Fibroblast of lung (primary cell): Measurements from ENCODE around the gene KCNQ2. TPM values are rescaled to one million over a fixed set of nuclear protein-coding genes. Genes with fewer than 3 reads are reported as not detected.

Source experiments
- DNase-seq, 2 donors: peaks; one replicate each; pipeline versions ENCODE4 v3.0.0 to v3.0.0-alpha.2; 2010; ENCODE audit warnings: low read depth in 2 of 2
- H2AFZ ChIP-seq: 2 replicates; pipeline ENCODE4 v1.5.1; 2012; ENCODE audit warnings: low read length, control low read depth, inconsistent platforms
- H3K27ac ChIP-seq: 2 replicates; pipeline ENCODE4 v1.5.1; 2011; ENCODE audit warnings: low read length, control low read depth; ENCODE audit not compliant: insufficient read depth
- H3K27me3 ChIP-seq: 2 replicates; pipeline ENCODE4 v1.5.1; 2011; ENCODE audit warnings: mild to moderate bottlenecking, low read length; ENCODE audit not compliant: control insufficient read depth, insufficient read depth
- H3K36me3 ChIP-seq: 2 replicates; pipeline ENCODE4 v1.5.1; 2011; ENCODE audit warnings: low read length; ENCODE audit not compliant: control insufficient read depth, insufficient read depth
- H3K4me1 ChIP-seq: 2 replicates; pipeline ENCODE4 v1.5.1; 2011; ENCODE audit warnings: low read length; ENCODE audit not compliant: control insufficient read depth, insufficient read depth; ENCODE audit errors: extremely low read depth
- H3K4me2 ChIP-seq: 2 replicates; pipeline ENCODE4 v1.5.1; 2011; ENCODE audit warnings: low read length, control low read depth; ENCODE audit not compliant: insufficient read depth; ENCODE audit errors: extremely low read depth
- H3K4me3 ChIP-seq, 4 experiments: fragments of 200-600 bp in 1 of 4; sonication (generic) in 1 of 4; replicated peaks in 1 of 4; 2 replicates each; pipeline ENCODE4 v1.5.1; 2011 to 2016; ENCODE audit warnings: low read length in 4 of 4, low read depth in 3 of 4, mild to moderate bottlenecking in 3 of 4, control low read depth in 2 of 4, inconsistent platforms in 1 of 4, mixed read lengths in 1 of 4; ENCODE audit not compliant: insufficient read depth in 1 of 4; ENCODE audit errors: control extremely low read depth in 1 of 4
- H3K79me2 ChIP-seq: 2 replicates; pipeline ENCODE4 v1.5.1; 2012; ENCODE audit warnings: mild to moderate bottlenecking, low read length, inconsistent platforms; ENCODE audit not compliant: control insufficient read depth, insufficient read depth
- H3K9ac ChIP-seq: 2 replicates; pipeline ENCODE4 v1.5.1; 2011; ENCODE audit warnings: mild to moderate bottlenecking, low read length, control low read depth; ENCODE audit not compliant: insufficient read depth
- H3K9me3 ChIP-seq: 2 replicates; pipeline ENCODE4 v1.5.1; 2012; ENCODE audit warnings: low read depth, low read length; ENCODE audit not compliant: control insufficient read depth, insufficient read depth
- H4K20me1 ChIP-seq: 2 replicates; pipeline ENCODE4 v1.5.1; 2011; ENCODE audit warnings: low read length; ENCODE audit not compliant: control insufficient read depth, insufficient read depth; ENCODE audit errors: extremely low read depth
- EZH2 ChIP-seq: IDR thresholded peaks from 2 replicates; pipeline ENCODE4 v1.5.1; 2012; ENCODE audit warnings: low read length, control low read depth, mild to moderate bottlenecking; ENCODE audit errors: missing control alignments
- polyA plus RNA-seq, 2 donors: library from polyadenylated mRNA; depleted of rRNA in 1 of 2; stranded (reverse) in 1 of 2; unstranded in 1 of 2; fragments of >200 nt; gene quantifications; 2 replicates each; pipeline ENCODE4 v1.2.1, GENCODE V29; 2011 to 2012; ENCODE audit warnings: missing spikeins in 1 of 2
- total RNA-seq: library from RNA; depleted of rRNA; stranded (reverse); fragments of >200 nt; gene quantifications from 2 replicates; pipeline ENCODE4 v1.2.1, GENCODE V29; 2014
- TF ChIP-seq, protein P1 (sequence below), 2 donors: IDR thresholded peaks in 1 of 2; conservative IDR thresholded peaks in 1 of 2; 1 replicate in 1 of 2; 2 replicates in 1 of 2; pipeline ENCODE4 v1.5.1; 2011 to 2012; ENCODE audit warnings: low read length in 2 of 2, control low read depth in 1 of 2, inconsistent platforms in 1 of 2, low read depth in 1 of 2, mild to moderate bottlenecking in 1 of 2

KCNQ2 gene
- total and polyA plus RNA-seq, 2 donors (not counting 1 experiment from before 2014, with no cell fraction given), result not detected

DNA sequence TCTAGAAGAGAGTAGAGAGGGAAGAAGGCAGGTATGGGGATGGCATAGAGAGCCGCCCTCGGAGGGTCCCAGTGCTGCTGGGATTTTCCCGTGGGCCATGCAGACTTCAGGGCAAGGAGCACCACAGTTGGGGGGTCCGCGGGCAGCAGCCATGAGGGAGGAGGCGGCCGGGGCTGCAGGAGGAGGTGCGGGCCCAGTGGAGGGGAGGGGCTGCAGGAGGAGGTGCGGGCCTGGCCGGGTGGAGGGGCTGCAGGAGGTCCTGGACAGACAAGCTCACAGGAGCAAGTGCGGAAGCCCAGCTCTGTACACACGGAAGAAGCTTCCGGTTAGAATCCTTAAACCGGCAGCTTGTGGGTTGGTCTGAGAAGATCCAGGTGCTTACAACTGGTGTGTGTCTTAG, 76.7 kb downstream of the KCNQ2 start:
- Histone ChIP-seq H2AFZ (no peak overlapping the region), H3K4me1 (no peaks in the 10 kb centered on the region), H4K20me1 (no peaks in the 10 kb centered on the region), H3K27me3 (no peaks in the 10 kb centered on the region), H3K79me2 (no peaks in the 10 kb centered on the region), H3K9ac (no peak overlapping the region), H3K4me2 (no peak overlapping the region), H3K27ac (no peak overlapping the region), H3K9me3 (no peaks in the 10 kb centered on the region), H3K36me3 (no peaks in the 10 kb centered on the region), H3K4me3 (no peak overlapping the region)
- no peak for DNase-seq
- TF ChIP-seq EZH2, result no peak
- TF ChIP-seq, protein P1, sequence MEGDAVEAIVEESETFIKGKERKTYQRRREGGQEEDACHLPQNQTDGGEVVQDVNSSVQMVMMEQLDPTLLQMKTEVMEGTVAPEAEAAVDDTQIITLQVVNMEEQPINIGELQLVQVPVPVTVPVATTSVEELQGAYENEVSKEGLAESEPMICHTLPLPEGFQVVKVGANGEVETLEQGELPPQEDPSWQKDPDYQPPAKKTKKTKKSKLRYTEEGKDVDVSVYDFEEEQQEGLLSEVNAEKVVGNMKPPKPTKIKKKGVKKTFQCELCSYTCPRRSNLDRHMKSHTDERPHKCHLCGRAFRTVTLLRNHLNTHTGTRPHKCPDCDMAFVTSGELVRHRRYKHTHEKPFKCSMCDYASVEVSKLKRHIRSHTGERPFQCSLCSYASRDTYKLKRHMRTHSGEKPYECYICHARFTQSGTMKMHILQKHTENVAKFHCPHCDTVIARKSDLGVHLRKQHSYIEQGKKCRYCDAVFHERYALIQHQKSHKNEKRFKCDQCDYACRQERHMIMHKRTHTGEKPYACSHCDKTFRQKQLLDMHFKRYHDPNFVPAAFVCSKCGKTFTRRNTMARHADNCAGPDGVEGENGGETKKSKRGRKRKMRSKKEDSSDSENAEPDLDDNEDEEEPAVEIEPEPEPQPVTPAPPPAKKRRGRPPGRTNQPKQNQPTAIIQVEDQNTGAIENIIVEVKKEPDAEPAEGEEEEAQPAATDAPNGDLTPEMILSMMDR (conservative IDR thresholded peaks at IDR 0.05 in 1 of 2, IDR thresholded peaks at IDR 0.05 in 1 of 2; ENCODE audit: low read depth in 1 of 2, low read length in 2 of 2), result no peak

DNA sequence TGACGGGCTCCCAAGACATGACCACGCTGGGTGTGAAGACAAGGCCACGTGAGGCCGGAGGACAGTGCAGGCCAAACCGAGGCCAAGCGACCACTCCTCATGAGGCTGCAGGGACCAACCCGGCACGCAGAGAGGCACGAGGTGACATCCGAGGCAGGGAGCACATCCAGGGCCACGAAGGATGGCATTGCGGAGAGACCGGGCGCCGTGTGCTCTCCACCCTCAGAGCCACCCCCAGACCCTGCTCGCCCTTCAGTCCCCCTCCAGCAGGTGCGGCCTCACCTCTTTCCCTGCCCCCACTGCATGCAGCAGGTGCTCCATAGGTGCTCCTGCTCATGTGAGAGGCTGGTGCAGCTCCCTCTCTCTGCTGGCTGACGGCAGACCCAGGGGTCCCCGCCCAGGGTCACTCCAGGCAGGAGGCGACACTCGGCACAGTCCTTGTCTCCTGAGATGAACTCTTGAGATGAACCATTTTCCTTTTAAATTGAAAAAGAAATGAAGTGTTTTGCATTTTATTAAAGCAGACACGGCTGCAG, 77.5 kb downstream of the KCNQ2 start:
- TF ChIP-seq, protein P1 (conservative IDR thresholded peaks at IDR 0.05 in 1 of 2, IDR thresholded peaks at IDR 0.05 in 1 of 2; ENCODE audit: low read depth in 1 of 2, low read length in 2 of 2), result no peak
- TF ChIP-seq EZH2, result no peak
- H3K4me2 ChIP-seq, result no peak overlapping the region
- no peaks in the 10 kb centered on the region for H3K36me3 ChIP-seq
- H3K27me3 ChIP-seq, result no peaks in the 10 kb centered on the region
- H3K4me3 ChIP-seq, result no peak overlapping the region
- H3K79me2 ChIP-seq, result no peaks in the 10 kb centered on the region
- no peaks in the 10 kb centered on the region for H3K9me3 ChIP-seq
- H2AFZ ChIP-seq, result no peak overlapping the region
- H3K27ac ChIP-seq, result no peak overlapping the region
- H3K9ac ChIP-seq, result no peak overlapping the region
- DNase-seq, result no peak
- H4K20me1 ChIP-seq, result no peaks in the 10 kb centered on the region
- H3K4me1 ChIP-seq, result no peaks in the 10 kb centered on the region

DNA sequence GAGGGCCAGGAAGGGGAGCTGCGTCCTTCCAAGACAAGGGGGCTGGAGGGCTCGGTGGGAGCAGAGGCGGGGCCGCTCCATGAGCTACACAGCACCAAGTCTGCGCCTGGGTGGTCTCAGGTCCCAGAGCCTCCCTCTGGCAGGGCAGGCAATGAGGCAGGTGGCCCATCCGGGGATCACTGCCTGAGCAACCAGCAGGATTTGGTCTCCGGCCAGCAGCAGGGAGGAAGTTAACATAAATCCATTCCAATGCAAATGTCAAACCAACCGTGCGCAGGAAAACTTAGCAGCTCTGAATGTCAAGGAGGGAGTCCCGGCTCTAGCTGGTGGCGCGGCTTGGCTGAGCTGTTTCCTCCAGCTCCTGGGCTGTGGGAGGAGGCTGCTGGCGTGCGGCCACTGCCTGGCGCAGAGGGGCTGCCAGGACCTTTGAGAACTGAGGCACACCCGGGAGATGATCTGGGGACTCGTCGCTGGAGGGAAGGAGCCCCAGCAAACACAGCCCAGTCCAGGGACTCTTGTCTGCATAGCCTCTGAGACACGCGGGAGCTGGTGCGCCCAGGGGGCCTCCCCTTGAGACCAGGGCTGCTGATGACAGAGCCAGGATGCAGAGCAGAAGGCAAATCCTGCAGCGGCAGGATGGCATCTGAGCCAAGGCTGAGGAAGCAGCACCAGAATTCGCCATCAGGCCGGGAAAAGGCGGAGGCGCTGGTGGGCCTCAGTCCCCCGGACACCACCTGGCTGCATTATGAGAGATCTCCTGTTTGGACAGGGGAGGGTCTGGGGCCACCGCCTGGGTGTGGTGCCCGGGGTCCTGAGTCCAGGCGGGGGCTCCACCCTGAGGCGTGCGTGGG, 78.2 kb downstream of the KCNQ2 start:
- Histone ChIP-seq H3K9me3 (no peaks in the 10 kb centered on the region), H3K9ac (no peak overlapping the region), H4K20me1 (no peaks in the 10 kb centered on the region), H3K27me3 (no peaks in the 10 kb centered on the region), H3K4me3 (no peak overlapping the region), H3K36me3 (no peaks in the 10 kb centered on the region), H3K27ac (no peak overlapping the region), H3K79me2 (no peaks in the 10 kb centered on the region), H3K4me2 (no peak overlapping the region), H3K4me1 (no peaks in the 10 kb centered on the region), H2AFZ (no peak overlapping the region)
- DNase-seq, result peak in 1 of 2 donors; percentile 9
- TF ChIP-seq EZH2, result no peak
- TF ChIP-seq, protein P1 (conservative IDR thresholded peaks at IDR 0.05 in 1 of 2, IDR thresholded peaks at IDR 0.05 in 1 of 2; ENCODE audit: low read depth in 1 of 2, low read length in 2 of 2), result no peak
